ENCODE data around the gene SMARCA4. TPM values are rescaled to one million over a fixed set of nuclear protein-coding genes. Genes with fewer than 3 reads are reported as not detected.

Gene SMARCA4
- polyA plus RNA-seq, 1 experiment: 41.6 TPM

DNA sequence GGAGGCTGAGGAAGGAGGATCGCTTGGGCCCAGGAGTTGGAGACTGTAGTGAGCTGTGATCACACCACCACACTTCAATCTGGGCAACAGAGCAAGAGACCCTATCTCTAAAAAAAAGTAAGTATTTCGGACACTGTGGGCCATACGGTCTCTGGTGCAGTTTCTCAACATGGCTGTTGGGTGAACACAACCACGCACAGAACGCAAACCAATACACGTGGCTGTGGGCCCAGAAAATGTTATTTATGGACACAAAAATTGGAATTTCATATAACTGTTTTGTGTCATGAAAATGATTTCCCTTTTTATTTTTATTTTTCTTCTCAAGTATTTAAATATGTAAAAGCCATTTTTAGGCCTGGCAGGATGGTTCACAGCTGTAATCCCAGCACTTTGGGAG is 147.9 kb downstream of the SMARCA4 start:
- no peak for DNase-seq (ENCODE audit: low read depth, low spot score)
- no peaks in the 10 kb centered on the region for H3K9me3 ChIP-seq (ENCODE audit: control insufficient read depth, insufficient read depth, low read length)
- H3K4me3 ChIP-seq (ENCODE audit: low read depth, low read length): no peak overlapping the region
- no peaks in the 10 kb centered on the region for H3K27me3 ChIP-seq (ENCODE audit: control insufficient read depth, insufficient read depth, low read length)
- TF ChIP-seq, protein P1, sequence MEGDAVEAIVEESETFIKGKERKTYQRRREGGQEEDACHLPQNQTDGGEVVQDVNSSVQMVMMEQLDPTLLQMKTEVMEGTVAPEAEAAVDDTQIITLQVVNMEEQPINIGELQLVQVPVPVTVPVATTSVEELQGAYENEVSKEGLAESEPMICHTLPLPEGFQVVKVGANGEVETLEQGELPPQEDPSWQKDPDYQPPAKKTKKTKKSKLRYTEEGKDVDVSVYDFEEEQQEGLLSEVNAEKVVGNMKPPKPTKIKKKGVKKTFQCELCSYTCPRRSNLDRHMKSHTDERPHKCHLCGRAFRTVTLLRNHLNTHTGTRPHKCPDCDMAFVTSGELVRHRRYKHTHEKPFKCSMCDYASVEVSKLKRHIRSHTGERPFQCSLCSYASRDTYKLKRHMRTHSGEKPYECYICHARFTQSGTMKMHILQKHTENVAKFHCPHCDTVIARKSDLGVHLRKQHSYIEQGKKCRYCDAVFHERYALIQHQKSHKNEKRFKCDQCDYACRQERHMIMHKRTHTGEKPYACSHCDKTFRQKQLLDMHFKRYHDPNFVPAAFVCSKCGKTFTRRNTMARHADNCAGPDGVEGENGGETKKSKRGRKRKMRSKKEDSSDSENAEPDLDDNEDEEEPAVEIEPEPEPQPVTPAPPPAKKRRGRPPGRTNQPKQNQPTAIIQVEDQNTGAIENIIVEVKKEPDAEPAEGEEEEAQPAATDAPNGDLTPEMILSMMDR (IDR thresholded peaks at IDR 0.05; ENCODE audit: low read depth, low read length): no peak
- H3K27ac ChIP-seq (ENCODE audit: low read depth, low read length): no peak overlapping the region
- CTCF ChIA-PET: interaction anchor here (1.4 to 1.6 kb wide), 2 partner anchors 17 to 73 kb away, joined by 3 to 8 read pairs; no protein-coding TSS in a partner anchor
- POLR2A ChIA-PET: no interaction called here

DNA sequence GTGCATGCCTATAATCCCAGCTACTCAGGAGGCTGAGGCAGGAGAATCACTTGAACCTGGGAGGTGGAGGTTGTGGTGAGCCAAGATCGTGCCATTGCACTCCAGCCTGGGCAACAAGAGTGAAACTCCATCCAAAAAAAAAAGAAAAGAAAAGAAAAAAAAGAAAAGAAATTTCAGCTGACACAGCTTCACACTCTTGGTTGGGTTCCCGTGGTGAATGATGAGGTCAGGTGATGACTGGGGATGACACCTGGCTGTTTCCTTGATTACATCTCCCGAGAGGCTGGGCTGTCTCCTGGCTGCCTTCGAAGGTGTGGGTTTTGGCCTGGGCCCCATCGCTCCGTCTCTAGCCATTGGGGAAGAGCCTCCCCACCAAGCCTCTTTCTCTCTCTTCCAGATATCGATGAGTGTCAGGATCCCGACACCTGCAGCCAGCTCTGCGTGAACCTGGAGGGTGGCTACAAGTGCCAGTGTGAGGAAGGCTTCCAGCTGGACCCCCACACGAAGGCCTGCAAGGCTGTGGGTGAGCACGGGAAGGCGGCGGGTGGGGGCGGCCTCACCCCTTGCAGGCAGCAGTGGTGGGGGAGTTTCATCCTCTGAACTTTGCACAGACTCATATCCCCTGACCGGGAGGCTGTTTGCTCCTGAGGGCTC is 150.4 kb downstream of the SMARCA4 start:
- Histone ChIP-seq H3K9me3 (ENCODE audit: control insufficient read depth, insufficient read depth, low read length) (no peaks in the 10 kb centered on the region), H3K4me3 (ENCODE audit: low read depth, low read length) (no peak overlapping the region), H3K27me3 (ENCODE audit: control insufficient read depth, insufficient read depth, low read length) (no peaks in the 10 kb centered on the region), H3K27ac (ENCODE audit: low read depth, low read length) (no peak overlapping the region)
- ChIA-PET CTCF (interaction anchor here (0.5 kb wide), 1 partner anchor 92 kb away, joined by 4 read pairs; no protein-coding TSS in a partner anchor), POLR2A (no interaction called here)
- no peak for DNase-seq (ENCODE audit: low read depth, low spot score)
- TF ChIP-seq, protein P1 (IDR thresholded peaks at IDR 0.05; ENCODE audit: low read depth, low read length): no peak

DNA sequence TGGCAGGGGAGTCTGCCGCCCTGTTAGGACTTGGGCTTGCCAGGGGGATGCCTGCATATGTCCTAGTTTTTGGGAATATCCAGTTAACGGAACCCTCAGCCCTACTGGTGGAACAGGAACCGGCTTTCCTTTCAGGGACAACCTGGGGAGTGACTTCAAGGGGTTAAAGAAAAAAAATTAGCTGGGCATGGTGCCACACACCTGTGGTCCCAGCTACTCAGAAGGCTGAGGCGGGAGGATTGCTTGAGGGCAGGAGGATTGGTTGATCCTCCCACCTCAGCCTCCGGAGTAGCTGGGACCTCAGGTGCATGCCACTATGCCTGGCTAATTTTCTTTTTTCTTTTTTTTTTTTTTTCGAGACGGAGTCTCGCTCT is 150.9 kb downstream of the SMARCA4 start:
- Histone ChIP-seq H3K4me3 (ENCODE audit: low read depth, low read length) (no peak overlapping the region), H3K9me3 (ENCODE audit: control insufficient read depth, insufficient read depth, low read length) (no peaks in the 10 kb centered on the region), H3K27me3 (ENCODE audit: control insufficient read depth, insufficient read depth, low read length) (no peaks in the 10 kb centered on the region), H3K27ac (ENCODE audit: low read depth, low read length) (no peak overlapping the region)
- POLR2A ChIA-PET: no interaction called here
- TF ChIP-seq, protein P1 (IDR thresholded peaks at IDR 0.05; ENCODE audit: low read depth, low read length): no peak
- DNase-seq (ENCODE audit: low read depth, low spot score): no peak
- CTCF ChIA-PET: no interaction called here

Small RNAs within 50 kb of the gene (small RNA-seq; reads per million reads assigned to genes)
- gene RF02271 (ENCODE audit: insufficient read length, low read depth): not detected
- not detected for gene RN7SL192P (ENCODE audit: insufficient read length, low read depth)

Other genes with a start within 250 kb of the SMARCA4 start
- 36.9 and 49.1 TPM in 2 replicates for gene DNM2, start 243.0 kb upstream of the SMARCA4 start, polyA plus RNA-seq (2011; rRNA removed)
- 42.4 and 48.4 TPM in 2 replicates for gene TMED1, start 124.8 kb upstream of the SMARCA4 start, polyA plus RNA-seq (2011; rRNA removed)
- 0.45 and 0.67 TPM in 2 replicates for gene C19orf38, start 112.6 kb upstream of the SMARCA4 start, polyA plus RNA-seq (2011; rRNA removed)
- gene CARM1, start 89.5 kb upstream of the SMARCA4 start, polyA plus RNA-seq (2011; rRNA removed): 23.5 and 26.0 TPM in 2 replicates
- gene YIPF2, start 32.4 kb upstream of the SMARCA4 start, polyA plus RNA-seq (2011; rRNA removed): 35.1 and 56.5 TPM in 2 replicates
- 7.4 and 7.5 TPM in 2 replicates for gene TIMM29, start 32.2 kb upstream of the SMARCA4 start, polyA plus RNA-seq (2011; rRNA removed)
- gene LDLR, start 128.4 kb downstream of the SMARCA4 start, polyA plus RNA-seq (2011; rRNA removed): 49.6 and 59.7 TPM in 2 replicates
- gene SPC24, start 194.8 kb downstream of the SMARCA4 start, polyA plus RNA-seq (2011; rRNA removed): 6.0 and 7.4 TPM in 2 replicates
- 83.2 and 147 TPM in 2 replicates for gene KANK2, start 236.5 kb downstream of the SMARCA4 start, polyA plus RNA-seq (2011; rRNA removed)

Measured in AG04450 (cell line).